H9 (cell line): ENCODE measurements around the gene SRPX2. TPM values are rescaled to one million over a fixed set of nuclear protein-coding genes. Genes with fewer than 3 reads are reported as not detected.

Experiments
- DNase-seq: peaks from one replicate; pipeline ENCODE4 v3.0.0-alpha.2; 2017
- H2AFZ ChIP-seq: one replicate; pipeline ENCODE4 v1.6.1; 2013; ENCODE audit warnings: mild to moderate bottlenecking, low read length, control low read depth, moderate library complexity
- H2AK5ac ChIP-seq: 2 replicates; pipeline ENCODE4 v1.6.1; 2013; ENCODE audit warnings: low read length, control low read depth, mixed read lengths; ENCODE audit not compliant: insufficient read length
- H2BK120ac ChIP-seq: one replicate; pipeline ENCODE4 v1.6.1; 2013; ENCODE audit warnings: low read depth, mild to moderate bottlenecking, low read length, control low read depth, inconsistent platforms; ENCODE audit not compliant: poor library complexity, severe bottlenecking
- H2BK12ac ChIP-seq: 2 replicates; pipeline ENCODE4 v1.6.1; 2013; ENCODE audit warnings: low read length, control low read depth, mixed read lengths, low read depth; ENCODE audit not compliant: insufficient read length
- H2BK15ac ChIP-seq: 2 replicates; pipeline ENCODE4 v1.6.1; 2013; ENCODE audit warnings: low read depth, low read length, control low read depth
- H2BK20ac ChIP-seq: one replicate; pipeline ENCODE4 v1.6.1; 2013; ENCODE audit warnings: low read depth, mild to moderate bottlenecking, low read length, control low read depth, inconsistent platforms; ENCODE audit not compliant: poor library complexity, severe bottlenecking
- H2BK5ac ChIP-seq: 2 replicates; pipeline ENCODE4 v1.6.1; 2013; ENCODE audit warnings: low read length, control low read depth, mixed read lengths; ENCODE audit not compliant: insufficient read length
- H3K14ac ChIP-seq: 2 replicates; pipeline ENCODE4 v1.6.1; 2013; ENCODE audit warnings: low read length, control low read depth; ENCODE audit not compliant: insufficient read depth
- H3K18ac ChIP-seq: 2 replicates; pipeline ENCODE4 v1.6.1; 2013; ENCODE audit warnings: low read depth, mild to moderate bottlenecking, mixed read lengths, low read length, control low read depth; ENCODE audit not compliant: insufficient read length
- H3K23ac ChIP-seq: 2 replicates; pipeline ENCODE4 v1.6.1; 2013; ENCODE audit warnings: low read length, control low read depth, mixed read lengths, low read depth; ENCODE audit not compliant: insufficient read length
- H3K23me2 ChIP-seq: 2 replicates; pipeline ENCODE4 v1.6.1; 2013; ENCODE audit warnings: low read depth, mild to moderate bottlenecking, mixed read lengths, low read length, control low read depth; ENCODE audit not compliant: insufficient read length, poor library complexity, severe bottlenecking
- H3K27ac ChIP-seq: 2 replicates; pipeline ENCODE4 v1.5.1; 2013; ENCODE audit warnings: low read length, control low read depth, mixed read lengths, low read depth; ENCODE audit not compliant: insufficient read length
- H3K27me3 ChIP-seq: 2 replicates; pipeline ENCODE4 v1.6.1; 2013; ENCODE audit warnings: low read length, control low read depth, inconsistent platforms; ENCODE audit not compliant: insufficient read depth
- H3K4ac ChIP-seq: 2 replicates; pipeline ENCODE4 v1.6.1; 2013; ENCODE audit warnings: low read depth, mild to moderate bottlenecking, control low read depth, inconsistent platforms, low read length, moderate library complexity
- H3K4me1 ChIP-seq: 2 replicates; pipeline ENCODE4 v1.6.1; 2013; ENCODE audit warnings: low read length, control low read depth, inconsistent platforms; ENCODE audit not compliant: insufficient read depth
- H3K4me2 ChIP-seq: 2 replicates; pipeline ENCODE4 v1.6.1; 2013; ENCODE audit warnings: low read length, control low read depth, mixed read lengths; ENCODE audit not compliant: insufficient read length, insufficient read depth
- H3K56ac ChIP-seq: 2 replicates; pipeline ENCODE4 v1.6.1; 2013; ENCODE audit warnings: low read depth, mild to moderate bottlenecking, mixed read lengths, low read length, control low read depth; ENCODE audit not compliant: insufficient read length
- H3K79me1 ChIP-seq: 2 replicates; pipeline ENCODE4 v1.6.1; 2013; ENCODE audit warnings: low read depth, mild to moderate bottlenecking, moderate library complexity, low read length, control low read depth, inconsistent platforms; ENCODE audit not compliant: insufficient read depth, poor library complexity, severe bottlenecking
- H3K79me2 ChIP-seq: 2 replicates; pipeline ENCODE4 v1.6.1; 2013; ENCODE audit warnings: low read length, control low read depth, inconsistent platforms; ENCODE audit not compliant: insufficient read depth
- H3K9ac ChIP-seq: 2 replicates; pipeline ENCODE4 v1.6.1; 2013; ENCODE audit warnings: low read length, control low read depth, mixed read lengths; ENCODE audit not compliant: insufficient read length; ENCODE audit errors: extremely low read depth
- H3K9me3 ChIP-seq: one replicate; pipeline ENCODE4 v1.6.1; 2013; ENCODE audit warnings: low read depth, low read length, inconsistent platforms; ENCODE audit not compliant: control insufficient read depth
- H3T11ph ChIP-seq: one replicate; pipeline ENCODE4 v1.6.1; 2013; ENCODE audit warnings: mild to moderate bottlenecking, low read length, control low read depth, inconsistent platforms
- H4K20me1 ChIP-seq: one replicate; pipeline ENCODE4 v1.6.1; 2013; ENCODE audit not compliant: control insufficient read depth, insufficient read length, insufficient read depth
- H4K5ac ChIP-seq: 2 replicates; pipeline ENCODE4 v1.6.1; 2013; ENCODE audit warnings: low read depth, mild to moderate bottlenecking, mixed read lengths, low read length, control low read depth; ENCODE audit not compliant: insufficient read length
- H4K8ac ChIP-seq: replicated peaks from 2 replicates; pipeline ENCODE4 v1.6.1; 2013; ENCODE audit warnings: low read length, control low read depth, mixed read lengths, low read depth; ENCODE audit not compliant: insufficient read length
- H4K91ac ChIP-seq: 2 replicates; pipeline ENCODE4 v1.6.1; 2013; ENCODE audit warnings: low read depth, mild to moderate bottlenecking, moderate library complexity, mixed read lengths, low read length, control low read depth; ENCODE audit not compliant: insufficient read length
- H3K27ac Mint-ChIP-seq, 3 experiments: 2 replicates in 2 of 3; 3 replicates in 1 of 3; pipeline ENCODE4 v1.8.0; 2020 to 2021; ENCODE audit warnings: mixed read lengths in 3 of 3, mild to moderate bottlenecking in 1 of 3, moderate library complexity in 1 of 3
- H3K27me3 Mint-ChIP-seq: 2 replicates; pipeline ENCODE4 v1.8.0; 2021; ENCODE audit warnings: low read depth, mild to moderate bottlenecking, moderate library complexity, mixed read lengths
- H3K36me3 Mint-ChIP-seq, 3 experiments: 2 replicates in 2 of 3; 3 replicates in 1 of 3; pipeline ENCODE4 v1.8.0; 2020 to 2021; ENCODE audit warnings: low read depth in 3 of 3, mixed read lengths in 3 of 3; ENCODE audit not compliant: insufficient read depth in 1 of 3
- H3K4me1 Mint-ChIP-seq, 2 experiments: 2 replicates each; pipeline ENCODE4 v1.8.0; 2020; ENCODE audit warnings: mixed read lengths in 2 of 2
- H3K4me3 Mint-ChIP-seq, 2 experiments: 2 replicates in 1 of 2; 3 replicates in 1 of 2; pipeline ENCODE4 v1.8.0; 2020 to 2021; ENCODE audit warnings: mild to moderate bottlenecking in 2 of 2, mixed read lengths in 2 of 2, moderate library complexity in 1 of 2
- H3K9me3 Mint-ChIP-seq, 2 experiments: 2 replicates in 1 of 2; 3 replicates in 1 of 2; pipeline ENCODE4 v1.8.0; 2020; ENCODE audit warnings: mild to moderate bottlenecking in 2 of 2, mixed read lengths in 2 of 2, moderate library complexity in 1 of 2
- CTCF ChIP-seq: fragments of 200-600 bp; sonication (generic); conservative IDR thresholded peaks from 3 replicates; pipeline ENCODE4 v1.8.0; 2021; ENCODE audit warnings: antibody characterized with exemption, mild to moderate bottlenecking
- WGBS: extraction: QIAGEN DNeasy Blood & Tissue Kit; methylation state at CpG from one replicate; pipeline ENCODE4 v1.1.7; 2013; ENCODE audit warnings: missing lambda C conversion rate, low lambda C conversion rate, mixed read lengths; ENCODE audit not compliant: insufficient read length; ENCODE audit errors: extremely low coverage; 5-methylcytosine and 5-hydroxymethylcytosine counted together
- total RNA-seq: library from RNA; stranded (reverse); gene quantifications from 2 replicates; pipeline ENCODE4 v1.2.1, GENCODE V29; 2021

SRPX2 gene
- total RNA-seq, 1 experiment from 2014 or later = not detected

DNA sequence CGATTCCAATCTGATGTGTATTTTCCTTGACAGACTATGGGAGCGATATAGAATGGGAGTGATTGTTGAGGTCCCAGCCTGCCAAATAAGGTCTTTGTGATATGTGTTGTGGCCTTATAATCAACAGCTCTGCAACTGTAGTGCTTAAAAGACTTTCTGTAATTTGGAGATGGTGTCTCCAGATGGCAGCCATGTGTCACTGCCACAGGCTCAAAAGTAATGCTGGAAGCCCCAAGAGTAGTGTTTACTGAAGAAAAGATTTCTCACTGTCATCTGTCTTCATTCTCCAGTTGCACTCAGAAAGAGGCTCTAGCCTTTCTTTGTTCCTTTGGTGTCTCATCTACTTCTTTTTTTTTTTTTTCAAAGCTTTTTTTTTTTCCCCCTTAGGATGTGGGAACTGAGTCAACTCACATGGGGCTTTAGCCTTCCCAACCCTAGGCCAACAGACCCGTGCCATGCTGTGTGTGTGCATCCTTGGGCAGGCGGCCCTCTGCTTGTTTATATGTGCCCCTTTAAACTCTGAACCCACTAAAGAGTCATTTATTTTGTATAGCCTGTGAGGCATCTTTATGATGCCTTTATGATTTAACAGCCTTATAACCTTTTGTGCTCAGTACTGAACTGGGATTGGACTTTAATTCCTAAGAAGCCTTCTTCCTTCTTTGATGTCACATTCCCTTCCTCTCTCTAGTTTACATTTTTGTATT is 15.6 kb downstream of the SRPX2 start:
- no peak overlapping the region for H2BK15ac ChIP-seq
- H3K23me2 ChIP-seq = no peaks in the 10 kb centered on the region
- no peak overlapping the region for H3K4me2 ChIP-seq
- Mint-ChIP-seq H3K36me3 (no peaks in the 10 kb centered on the region; a peak in 1 of 7 replicates), H3K4me3 (no peak overlapping the region), H3K27me3 (peaks cover 1% of the 10 kb centered on the region; the same call in 1 of the 2 replicates), H3K27ac (no peak overlapping the region), H3K9me3 (peaks cover 11 to 70% of the 10 kb centered on the region in 2 experiments), H3K4me1 (no peaks in the 10 kb centered on the region; a peak in 1 of 4 replicates)
- no peak overlapping the region for H4K8ac ChIP-seq
- no peak for DNase-seq
- H3K9me3 ChIP-seq = peaks cover 2% of the 10 kb centered on the region
- no peak overlapping the region for H3T11ph ChIP-seq
- H3K27ac ChIP-seq = no peak overlapping the region
- WGBS = no CpG with 5 or more reads among the region's 4 CpGs
- no peaks in the 10 kb centered on the region; the same call in 1 of the 2 replicates for H3K27me3 ChIP-seq
- H3K14ac ChIP-seq = no peak overlapping the region
- no peak overlapping the region for H4K5ac ChIP-seq
- no peak overlapping the region for H2BK12ac ChIP-seq
- H3K4me1 ChIP-seq = no peaks in the 10 kb centered on the region
- TF ChIP-seq CTCF = no peak
- no peak overlapping the region for H3K9ac ChIP-seq
- H2BK20ac ChIP-seq = no peak overlapping the region
- no peaks in the 10 kb centered on the region for H3K79me1 ChIP-seq
- no peak overlapping the region for H2AFZ ChIP-seq
- H3K23ac ChIP-seq = no peak overlapping the region
- H4K91ac ChIP-seq = no peak overlapping the region
- no peak overlapping the region for H3K18ac ChIP-seq
- H2BK120ac ChIP-seq = no peak overlapping the region
- no peak overlapping the region for H3K56ac ChIP-seq
- no peaks in the 10 kb centered on the region; the same call in 1 of the 2 replicates for H3K79me2 ChIP-seq
- H4K20me1 ChIP-seq = no peaks in the 10 kb centered on the region
- no peak overlapping the region for H2BK5ac ChIP-seq
- no peak overlapping the region for H3K4ac ChIP-seq
- H2AK5ac ChIP-seq = no peak overlapping the region
